Uterus (tissue), 4 donors: Measurements from ENCODE around the gene MS4A10. TPM values are rescaled to one million over a fixed set of nuclear protein-coding genes. Genes with fewer than 3 reads are reported as not detected.
A peak's percentile ranks its signal among the peaks of the same experiment; 100 is the strongest.

ENCODE experiments used
- DNase-seq, 2 donors: peaks; one replicate each; pipeline ENCODE4 v3.0.0-alpha.2; 2019 to 2020
- H3K27ac ChIP-seq, 2 donors: fragments of 200-600 bp; sonication (generic); 1 replicate in 1 of 2; 2 replicates in 1 of 2; pipeline ENCODE4 v1.5.1; 2016 to 2018
- H3K27me3 ChIP-seq, 2 donors: fragments of 200-600 bp; sonication (generic); one replicate each; pipeline ENCODE4 v1.5.1; 2018 to 2019; ENCODE audit warnings: control low read depth in 1 of 2
- H3K36me3 ChIP-seq, 2 donors: fragments of 200-600 bp; sonication (generic); one replicate each; pipeline ENCODE4 v1.5.1; 2019; ENCODE audit warnings: control low read depth in 1 of 2
- H3K4me1 ChIP-seq, 2 donors: fragments of 200-600 bp; sonication (generic); one replicate each; pipeline ENCODE4 v1.5.1; 2018 to 2019; ENCODE audit warnings: control low read depth in 1 of 2
- H3K4me3 ChIP-seq, 2 donors: fragments of 200-600 bp; sonication (generic); 1 replicate in 1 of 2; 2 replicates in 1 of 2; pipeline ENCODE4 v1.5.1; 2018 to 2019; ENCODE audit warnings: mild to moderate bottlenecking in 1 of 2
- H3K9me3 ChIP-seq, 2 donors: fragments of 200-600 bp; sonication (generic); one replicate each; pipeline ENCODE4 v1.5.1; 2019; ENCODE audit warnings: control low read depth in 1 of 2
- POLR2A ChIP-seq, 2 donors: fragments of 450-650 bp; IDR thresholded peaks; one replicate each; pipeline ENCODE4 v1.6.1; 2016; ENCODE audit warnings: antibody characterized with exemption in 2 of 2, mild to moderate bottlenecking in 1 of 2, moderate library complexity in 1 of 2
- intact Hi-C: fragments of 100-400 bp; cut with DNase I; formaldehyde crosslinking; loops from one replicate; pipeline ENCODE4 v1.15.1; 2023; ENCODE audit warnings: low total_unique reads
- total RNA-seq, 4 donors: library from RNA; depleted of rRNA in 3 of 4; stranded (reverse); fragments of >200 nt in 3 of 4; gene quantifications; one replicate each; pipeline versions ENCODE4 v1.1.0 to v1.2.4, GENCODE V29; 2014 to 2023
- TF ChIP-seq, protein P1 (sequence below), 4 experiments: fragments of 200-600 bp in 2 of 4; fragments of 450-650 bp in 2 of 4; sonication (generic) in 2 of 4; IDR thresholded peaks; one replicate each; pipeline ENCODE4 v1.5.1; 2016 to 2019; ENCODE audit warnings: antibody characterized with exemption in 4 of 4, mild to moderate bottlenecking in 2 of 4, moderate library complexity in 1 of 4
- donor health status: DM: yes; HTN: yes; CAD: no.

Gene MS4A10
- total RNA-seq, 4 donors from 2014 or later, result not detected

DNA sequence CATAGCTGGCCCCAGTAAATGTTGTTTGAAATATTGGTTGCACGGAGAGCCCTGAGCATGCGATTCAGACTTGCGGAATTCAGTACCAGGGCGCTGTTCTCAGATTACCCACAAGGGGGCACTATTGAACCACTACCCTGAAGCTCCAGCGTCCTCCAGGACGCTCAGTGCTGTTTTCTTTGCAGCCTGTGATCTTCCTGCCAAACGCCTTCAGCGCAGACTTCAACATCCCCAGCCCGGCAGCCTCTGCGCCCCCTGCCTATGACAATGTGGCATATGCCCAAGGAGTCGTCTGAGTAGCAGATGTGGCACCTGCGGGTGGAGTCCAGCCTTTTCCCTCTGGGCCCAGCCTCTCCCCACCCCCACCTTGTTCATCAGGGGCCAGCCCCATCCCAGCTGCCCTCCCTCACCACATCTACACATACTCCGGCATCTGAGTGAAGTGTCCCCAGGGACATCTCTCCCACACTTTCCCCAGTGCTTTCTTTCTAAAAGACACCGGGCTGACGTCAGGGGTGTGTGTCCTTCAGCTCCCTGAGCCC lies 9.6 kb upstream of the MS4A10 start:
- intact Hi-C loops, result no loop called here
- no peak overlapping the region for H3K4me3 ChIP-seq
- peak; percentile 81 to 86 for DNase-seq

DNA sequence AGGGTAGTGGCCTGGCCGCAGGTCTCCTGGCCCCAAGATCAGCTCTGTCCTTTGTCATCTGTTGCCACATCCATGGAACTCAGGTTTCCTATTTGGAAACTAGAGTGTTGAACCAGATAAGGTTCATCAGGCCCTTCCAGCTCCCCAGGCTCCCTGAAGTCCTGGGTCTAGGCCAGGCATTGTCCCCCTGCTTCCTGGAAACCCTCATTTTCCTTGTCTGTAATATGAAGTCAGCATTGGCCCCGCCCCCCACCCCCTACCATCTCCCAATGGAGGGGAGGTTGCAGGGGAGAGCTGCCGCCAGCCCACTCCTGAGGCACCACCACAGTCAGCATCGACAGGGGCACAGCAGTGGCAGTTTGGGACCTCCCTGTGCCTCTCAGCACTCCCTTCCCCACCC lies 9.0 kb upstream of the MS4A10 start:
- Histone ChIP-seq H3K4me3 (no peak overlapping the region), H3K27me3 (no peaks in the 10 kb centered on the region), H3K4me1 (no peaks in the 10 kb centered on the region), H3K9me3 (no peaks in the 10 kb centered on the region), H3K27ac (no peak overlapping the region), H3K36me3 (no peaks in the 10 kb centered on the region)
- TF ChIP-seq POLR2A (IDR thresholded peaks at IDR 0.05), result no peak
- TF ChIP-seq, protein P1, sequence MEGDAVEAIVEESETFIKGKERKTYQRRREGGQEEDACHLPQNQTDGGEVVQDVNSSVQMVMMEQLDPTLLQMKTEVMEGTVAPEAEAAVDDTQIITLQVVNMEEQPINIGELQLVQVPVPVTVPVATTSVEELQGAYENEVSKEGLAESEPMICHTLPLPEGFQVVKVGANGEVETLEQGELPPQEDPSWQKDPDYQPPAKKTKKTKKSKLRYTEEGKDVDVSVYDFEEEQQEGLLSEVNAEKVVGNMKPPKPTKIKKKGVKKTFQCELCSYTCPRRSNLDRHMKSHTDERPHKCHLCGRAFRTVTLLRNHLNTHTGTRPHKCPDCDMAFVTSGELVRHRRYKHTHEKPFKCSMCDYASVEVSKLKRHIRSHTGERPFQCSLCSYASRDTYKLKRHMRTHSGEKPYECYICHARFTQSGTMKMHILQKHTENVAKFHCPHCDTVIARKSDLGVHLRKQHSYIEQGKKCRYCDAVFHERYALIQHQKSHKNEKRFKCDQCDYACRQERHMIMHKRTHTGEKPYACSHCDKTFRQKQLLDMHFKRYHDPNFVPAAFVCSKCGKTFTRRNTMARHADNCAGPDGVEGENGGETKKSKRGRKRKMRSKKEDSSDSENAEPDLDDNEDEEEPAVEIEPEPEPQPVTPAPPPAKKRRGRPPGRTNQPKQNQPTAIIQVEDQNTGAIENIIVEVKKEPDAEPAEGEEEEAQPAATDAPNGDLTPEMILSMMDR (IDR thresholded peaks at IDR 0.05), result no peak
- no peak for DNase-seq
- intact Hi-C loops, result no loop called here

More for the DNA sequence above, 9.6 kb upstream of the MS4A10 start:
- Histone ChIP-seq H3K4me1 (no peaks in the 10 kb centered on the region), H3K36me3 (no peaks in the 10 kb centered on the region), H3K27me3 (no peaks in the 10 kb centered on the region), H3K27ac (no peak overlapping the region), H3K9me3 (no peaks in the 10 kb centered on the region)
- TF ChIP-seq, protein P1 (IDR thresholded peaks at IDR 0.05), result peak; percentile 75 to 83 (median 78)
- TF ChIP-seq POLR2A (IDR thresholded peaks at IDR 0.05), result no peak

- H3K27ac ChIP-seq, result no peak overlapping the region
- H3K27me3 ChIP-seq, result no peaks in the 10 kb centered on the region
- H3K9me3 ChIP-seq, result no peaks in the 10 kb centered on the region
- no peaks in the 10 kb centered on the region for H3K4me1 ChIP-seq
- H3K4me3 ChIP-seq, result no peak overlapping the region
- H3K36me3 ChIP-seq, result no peaks in the 10 kb centered on the region
- no peak for DNase-seq
- TF ChIP-seq, protein P1 (IDR thresholded peaks at IDR 0.05), result no peak
- intact Hi-C loops, result no loop called here
Observed at GRCh38 chr11:60777106-60777505, 8.0 kb upstream of the MS4A10 start.

GRCh38 chr11:60777572-60777971 lies 7.6 kb upstream of the MS4A10 start:
- Histone ChIP-seq H3K4me1 (no peaks in the 10 kb centered on the region), H3K9me3 (no peaks in the 10 kb centered on the region), H3K27me3 (no peaks in the 10 kb centered on the region), H3K4me3 (no peak overlapping the region), H3K36me3 (no peaks in the 10 kb centered on the region), H3K27ac (no peak overlapping the region)
- intact Hi-C loops, result no loop called here
- DNase-seq, result peak in 1 of 2 donors; percentile 23
- TF ChIP-seq, protein P1 (IDR thresholded peaks at IDR 0.05), result no peak
- TF ChIP-seq POLR2A (IDR thresholded peaks at IDR 0.05), result no peak

DNA sequence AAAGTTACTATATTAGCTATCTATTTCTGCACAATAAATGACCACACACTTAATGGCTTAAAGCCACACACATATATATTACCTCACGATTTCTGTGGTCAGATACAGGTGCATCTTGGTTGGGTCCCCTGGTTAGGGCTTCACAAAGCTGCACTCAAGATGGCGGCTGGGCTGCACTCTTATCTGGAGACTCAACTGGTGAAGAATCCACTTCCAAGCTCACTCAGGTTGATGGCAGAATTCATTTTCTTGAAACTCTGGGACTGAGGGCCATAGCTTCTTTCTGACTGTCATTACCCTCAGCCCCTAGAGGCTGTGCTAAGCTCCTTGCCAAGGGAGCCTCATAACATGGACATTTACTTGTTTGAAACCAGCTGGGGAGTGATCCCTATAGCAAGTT lies 5.1 kb upstream of the MS4A10 start:
- Histone ChIP-seq H3K9me3 (no peaks in the 10 kb centered on the region), H3K27ac (no peak overlapping the region), H3K4me1 (no peaks in the 10 kb centered on the region), H3K4me3 (no peak overlapping the region), H3K36me3 (no peaks in the 10 kb centered on the region), H3K27me3 (no peaks in the 10 kb centered on the region)
- no peak for DNase-seq
- intact Hi-C loops, result no loop called here
- TF ChIP-seq POLR2A (IDR thresholded peaks at IDR 0.05), result no peak
- TF ChIP-seq, protein P1 (IDR thresholded peaks at IDR 0.05), result no peak
